DMS53 (cell line): ENCODE results near the gene UEVLD.
A peak's percentile ranks its signal among the peaks of the same experiment; 100 is the strongest.

Experiments
- DNase-seq: peaks from one replicate; lab custom pipeline; 2025; lab: John Stamatoyannopoulos, UW

UEVLD gene

DNA sequence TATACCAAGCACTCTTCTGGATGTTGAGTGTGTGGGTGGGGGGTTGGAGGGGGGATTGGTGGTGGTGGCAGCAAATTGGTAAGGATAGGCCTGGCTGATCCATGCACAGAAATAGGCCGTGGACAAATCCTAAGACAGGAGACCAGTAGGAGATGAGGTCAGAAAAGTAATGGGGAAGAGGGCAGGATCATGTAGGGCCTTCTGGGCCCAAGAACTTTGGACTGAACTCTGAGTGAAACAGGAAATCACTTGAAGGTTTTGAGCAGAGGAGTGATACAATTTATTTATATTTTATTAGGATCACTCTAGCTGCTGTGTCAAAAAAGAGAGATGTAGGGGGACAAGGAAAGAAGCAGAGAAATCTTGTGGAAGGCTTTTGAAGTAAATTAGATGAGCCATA is 90.5 kb downstream of the UEVLD start:
- DNase-seq: no peak

DNA sequence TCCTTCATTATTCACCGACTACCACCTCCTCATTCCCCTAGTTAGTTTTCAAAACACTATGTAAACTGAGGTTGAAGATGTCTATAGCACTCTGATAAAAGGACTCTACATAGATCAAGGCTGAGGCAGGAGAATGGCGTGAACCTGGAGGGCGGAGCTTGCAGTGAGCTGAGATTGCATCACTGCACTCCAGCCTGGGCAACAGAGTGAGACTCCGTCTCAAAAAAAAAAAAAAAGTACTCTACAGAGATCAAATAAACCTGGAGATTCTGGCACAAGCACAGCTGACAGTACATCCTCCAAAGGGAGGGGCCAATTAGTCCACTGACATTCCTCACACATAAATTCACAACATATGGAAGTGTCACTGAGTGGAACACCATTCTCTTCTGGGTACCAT is 92.8 kb downstream of the UEVLD start:
- DNase-seq: peak; percentile 54

DNA sequence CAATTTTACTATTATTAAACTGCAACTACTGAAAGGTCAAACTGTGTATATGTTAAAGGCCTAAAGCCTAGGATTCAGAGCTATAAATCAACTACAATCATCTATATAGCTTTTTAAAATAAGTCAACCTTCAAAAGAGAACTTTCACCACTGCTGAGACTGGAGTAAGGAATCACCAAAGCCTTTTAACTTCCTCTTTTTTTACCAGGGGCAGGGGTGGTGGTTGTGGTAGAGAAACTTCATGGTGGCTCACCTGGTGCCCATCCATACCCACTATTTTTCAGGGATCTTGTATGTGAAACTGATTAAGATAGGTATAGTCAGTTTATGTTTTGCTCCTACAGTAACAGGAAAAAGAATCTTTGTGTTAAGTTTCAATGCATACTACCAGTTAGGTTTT is 93.3 kb downstream of the UEVLD start:
- DNase-seq: no peak

DNA sequence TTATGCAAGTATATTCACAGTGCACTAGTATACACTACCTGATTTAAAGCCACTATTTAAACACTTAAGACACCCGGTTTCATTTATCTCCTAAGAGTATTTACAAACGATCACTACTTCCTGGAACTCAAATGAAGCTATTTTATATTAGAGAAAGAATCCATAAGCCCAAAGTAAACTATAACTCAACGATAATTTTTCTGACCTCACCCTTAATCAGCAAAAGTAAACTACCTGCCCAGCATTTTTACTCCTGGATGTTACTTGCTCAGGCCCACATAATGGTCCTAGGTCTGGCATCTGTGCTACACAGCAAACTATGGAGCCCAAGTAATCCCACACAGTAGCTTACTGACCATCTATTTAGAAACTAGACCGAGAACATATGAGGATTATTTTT is 95.2 kb downstream of the UEVLD start:
- peak; percentile 46 for DNase-seq

DNA sequence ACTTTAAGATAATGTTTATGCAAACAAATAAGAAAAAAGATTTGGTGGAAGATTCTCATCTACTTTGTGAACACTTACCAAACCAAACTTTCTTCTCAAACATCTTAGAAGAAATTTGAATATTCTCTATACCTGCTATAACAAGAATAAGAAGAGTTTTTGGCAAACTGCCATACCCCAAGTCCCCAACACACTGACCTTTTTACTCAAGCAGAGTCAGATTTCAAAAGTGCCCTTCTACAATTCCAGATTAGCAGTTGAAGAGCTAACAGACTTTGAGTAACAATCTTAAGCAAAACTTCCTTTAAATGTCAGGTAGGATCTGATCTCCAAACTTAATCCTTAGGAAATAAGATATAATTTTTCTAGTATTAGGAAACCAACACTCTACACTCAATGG is 95.6 kb downstream of the UEVLD start:
- peak; percentile 48 for DNase-seq

DNA sequence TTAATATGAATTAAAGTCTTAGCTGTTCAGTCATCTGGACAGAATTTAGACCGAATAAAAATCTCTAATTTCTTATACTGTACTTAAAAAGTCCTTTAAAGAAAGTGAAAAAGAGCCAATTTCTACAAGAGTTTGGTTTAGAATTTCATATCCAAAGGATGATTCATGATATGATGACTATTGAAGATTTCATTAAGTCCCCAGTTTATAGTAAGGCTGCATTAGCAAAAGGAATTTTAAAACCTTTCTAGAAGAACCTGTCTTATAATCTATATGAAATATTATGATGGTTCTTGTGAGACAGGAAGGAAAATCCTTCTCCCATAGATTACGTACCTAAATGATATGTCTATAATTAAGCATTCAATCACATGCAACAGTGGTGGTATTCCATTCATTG is 96.6 kb downstream of the UEVLD start:
- DNase-seq: no peak

DNA sequence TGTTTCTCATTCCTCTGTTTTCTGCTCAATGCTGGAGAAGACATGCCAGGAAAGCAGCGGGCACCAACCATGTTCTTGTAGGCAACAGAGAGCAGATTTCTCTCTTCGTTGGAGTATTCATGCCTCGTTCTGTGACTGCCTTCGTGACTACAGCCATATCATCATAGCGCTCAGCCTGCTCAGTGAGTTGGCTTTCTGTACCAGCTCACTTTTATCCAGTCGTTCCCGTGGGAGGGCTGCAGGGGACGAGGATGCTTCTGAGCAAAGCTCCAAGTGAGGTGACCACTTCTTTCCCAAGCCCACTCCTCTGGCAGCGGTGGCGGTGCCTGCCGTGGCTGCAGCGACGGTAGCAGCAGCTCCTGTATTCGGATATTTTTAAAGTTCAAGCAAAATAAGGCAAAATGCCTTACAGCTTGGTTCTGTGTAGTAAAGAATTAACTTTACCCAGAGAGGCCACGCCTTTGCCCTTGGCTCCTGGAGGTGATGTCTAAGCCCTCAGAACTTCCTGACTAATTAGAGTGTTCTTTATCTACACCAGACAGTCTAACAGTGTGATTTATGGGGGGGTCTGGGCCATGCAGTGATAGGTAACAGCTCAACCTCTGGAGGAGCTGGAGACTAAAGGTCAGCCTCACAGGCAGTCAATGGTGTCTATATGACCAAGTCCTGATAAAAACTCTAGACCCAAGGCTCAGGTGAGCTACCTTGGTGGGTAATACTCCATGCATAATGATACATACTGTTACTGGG is 97.6 kb downstream of the UEVLD start:
- no peak for DNase-seq

DNA sequence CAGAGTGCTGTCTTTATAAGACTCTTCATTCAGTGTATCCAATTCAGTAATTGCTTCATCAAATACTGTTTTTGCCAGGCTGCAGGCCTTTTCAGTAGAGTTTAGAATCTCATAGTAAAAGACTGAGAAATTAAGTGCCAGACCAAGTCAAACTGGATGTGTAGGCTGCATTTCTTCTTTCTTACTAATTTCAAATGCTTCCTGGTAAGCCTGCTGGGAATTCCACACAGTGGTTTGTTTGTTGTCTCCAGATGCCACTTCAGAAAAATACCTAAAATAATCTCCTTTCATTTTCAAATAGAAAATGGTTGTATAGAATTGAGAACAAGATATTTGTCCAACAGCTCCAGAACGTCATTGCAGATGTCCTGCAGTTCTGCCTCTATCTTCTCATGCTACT is 98.2 kb downstream of the UEVLD start:
- DNase-seq: no peak

DNA sequence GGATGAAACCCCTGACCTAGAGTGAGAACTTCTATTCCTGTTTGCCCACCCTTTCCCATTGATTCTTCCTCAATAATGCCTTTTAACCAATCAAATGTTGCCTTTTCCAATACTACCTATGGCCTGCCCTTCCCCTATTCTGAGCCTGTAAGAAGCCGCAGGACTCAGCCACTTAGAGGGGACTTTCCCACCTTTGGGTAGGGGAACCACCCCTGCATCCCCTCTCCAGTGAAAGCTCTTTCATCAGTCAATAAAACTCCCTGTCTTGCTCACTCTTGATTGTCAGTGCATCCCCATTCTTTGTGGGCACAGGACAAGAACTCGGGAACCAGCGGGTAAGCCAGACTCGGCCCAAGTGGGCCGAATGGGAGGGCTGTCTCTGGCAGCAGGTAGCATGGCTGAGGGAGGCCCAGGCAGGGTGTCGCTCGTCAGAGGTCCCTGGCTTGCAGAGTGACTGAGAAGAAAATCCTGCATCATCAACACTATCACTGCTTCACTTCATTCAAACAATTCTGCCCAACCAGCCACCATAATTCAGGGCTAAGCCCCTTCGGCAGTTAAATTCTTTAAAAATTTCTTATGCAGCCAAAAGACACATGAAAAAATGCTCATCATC is 102.5 kb downstream of the UEVLD start:
- no peak for DNase-seq
